HG03060 (cell line): Measurements from ENCODE around the gene ACADM.
"Not testable (repeated sequence)": the region's sequence is repeated elsewhere in the genome, so short reads cannot be mapped to it uniquely, and the experiment has no call there.

Experiments used
- ATAC-seq: cut with Tn5 transposase; IDR thresholded peaks from one replicate; pipeline ENCODE4 v1.9.1; 2021; ENCODE audit warnings: low read depth, moderate number of reproducible peaks; ENCODE audit not compliant: unreplicated experiment

ACADM gene

GRCh38 chr1:75791022-75791421, 66.5 kb downstream of the ACADM start:
- no peak for ATAC-seq

- no peak for ATAC-seq
Observed at GRCh38 chr1:75792091-75792490, 67.6 kb downstream of the ACADM start.

- ATAC-seq: no peak
Observed at GRCh38 chr1:75794382-75794781, 69.9 kb downstream of the ACADM start.

GRCh38 chr1:75795703-75796193, 71.2 kb downstream of the ACADM start:
- no peak for ATAC-seq

GRCh38 chr1:75796376-75797272, 72.1 kb downstream of the ACADM start, which contains the start of gene MSH4:
MSH4 (plus strand) TSS chr1:75796882; CDS start chr1:75796986, 104 bp downstream.
- ATAC-seq: peak; percentile 23

- no peak for ATAC-seq
Observed at GRCh38 chr1:75797273-75797588, 72.7 kb downstream of the ACADM start.

- ATAC-seq: no peak
Observed at GRCh38 chr1:75797606-75798216, 73.2 kb downstream of the ACADM start.

- not testable (repeated sequence) for ATAC-seq
Observed at GRCh38 chr1:75801480-75801879, 77.0 kb downstream of the ACADM start.

GRCh38 chr1:75808921-75809320, 84.4 kb downstream of the ACADM start:
- no peak for ATAC-seq

GRCh38 chr1:75810113-75810512, 85.6 kb downstream of the ACADM start:
- not testable (repeated sequence) for ATAC-seq

- no peak for ATAC-seq
Observed at GRCh38 chr1:75811211-75811981, 86.9 kb downstream of the ACADM start.

- ATAC-seq: no peak
Observed at GRCh38 chr1:75812065-75812464, 87.6 kb downstream of the ACADM start.
